GM12891 (cell line): ENCODE results near the gene LBHD1.

Experiments used
- POLR2A ChIP-seq: IDR thresholded peaks from 2 replicates; pipeline ENCODE4 v1.6.1; 2011; ENCODE audit warnings: low read depth, low read length, control low read depth
- POLR2AphosphoS5 ChIP-seq: IDR thresholded peaks from 2 replicates; pipeline ENCODE4 v1.6.1; 2011; ENCODE audit warnings: low read depth, low read length, control low read depth
- POU2F2 ChIP-seq: IDR thresholded peaks from 2 replicates; pipeline ENCODE4 v1.6.1; 2011; ENCODE audit warnings: low read depth, mild to moderate bottlenecking, control low read depth, low read length, moderate library complexity

DNA sequence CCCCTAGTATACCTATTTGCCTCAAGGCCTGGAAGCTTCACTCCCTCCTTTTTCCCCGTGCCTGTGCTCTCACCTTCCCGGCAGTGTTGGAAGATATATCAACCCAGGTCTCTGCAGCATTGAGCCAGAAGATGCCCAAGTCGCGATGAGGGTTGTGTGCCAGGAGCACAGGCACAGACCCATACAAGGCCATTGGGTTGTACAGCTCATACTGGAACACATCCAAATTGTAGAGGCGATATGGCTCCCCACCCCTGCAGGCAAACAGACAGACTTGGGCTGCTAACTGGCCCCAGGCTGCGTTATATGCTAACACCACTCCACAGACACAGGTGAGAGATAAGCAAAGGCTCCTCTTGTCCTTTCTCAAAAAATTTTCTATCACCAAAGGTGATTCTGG is 39.6 kb downstream of the LBHD1 start:
- TF ChIP-seq POLR2A (no peak), POU2F2 (no peak), POLR2AphosphoS5 (no peak)
